Epithelial cell of umbilical artery (primary cell): ENCODE measurements around the gene CNTD1. TPM values are rescaled to one million over a fixed set of nuclear protein-coding genes. Genes with fewer than 3 reads are reported as not detected.

Experiments
- total RNA-seq: library from RNA; depleted of rRNA; stranded (reverse); fragments of >200 nt; gene quantifications from 2 replicates; pipeline ENCODE4 v1.2.3, GENCODE V29; 2014

The CNTD1 gene, protein sequence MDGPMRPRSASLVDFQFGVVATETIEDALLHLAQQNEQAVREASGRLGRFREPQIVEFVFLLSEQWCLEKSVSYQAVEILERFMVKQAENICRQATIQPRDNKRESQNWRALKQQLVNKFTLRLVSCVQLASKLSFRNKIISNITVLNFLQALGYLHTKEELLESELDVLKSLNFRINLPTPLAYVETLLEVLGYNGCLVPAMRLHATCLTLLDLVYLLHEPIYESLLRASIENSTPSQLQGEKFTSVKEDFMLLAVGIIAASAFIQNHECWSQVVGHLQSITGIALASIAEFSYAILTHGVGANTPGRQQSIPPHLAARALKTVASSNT
- 0.32 TPM in 1 of 2 replicates, not detected in the other for total RNA-seq

DNA sequence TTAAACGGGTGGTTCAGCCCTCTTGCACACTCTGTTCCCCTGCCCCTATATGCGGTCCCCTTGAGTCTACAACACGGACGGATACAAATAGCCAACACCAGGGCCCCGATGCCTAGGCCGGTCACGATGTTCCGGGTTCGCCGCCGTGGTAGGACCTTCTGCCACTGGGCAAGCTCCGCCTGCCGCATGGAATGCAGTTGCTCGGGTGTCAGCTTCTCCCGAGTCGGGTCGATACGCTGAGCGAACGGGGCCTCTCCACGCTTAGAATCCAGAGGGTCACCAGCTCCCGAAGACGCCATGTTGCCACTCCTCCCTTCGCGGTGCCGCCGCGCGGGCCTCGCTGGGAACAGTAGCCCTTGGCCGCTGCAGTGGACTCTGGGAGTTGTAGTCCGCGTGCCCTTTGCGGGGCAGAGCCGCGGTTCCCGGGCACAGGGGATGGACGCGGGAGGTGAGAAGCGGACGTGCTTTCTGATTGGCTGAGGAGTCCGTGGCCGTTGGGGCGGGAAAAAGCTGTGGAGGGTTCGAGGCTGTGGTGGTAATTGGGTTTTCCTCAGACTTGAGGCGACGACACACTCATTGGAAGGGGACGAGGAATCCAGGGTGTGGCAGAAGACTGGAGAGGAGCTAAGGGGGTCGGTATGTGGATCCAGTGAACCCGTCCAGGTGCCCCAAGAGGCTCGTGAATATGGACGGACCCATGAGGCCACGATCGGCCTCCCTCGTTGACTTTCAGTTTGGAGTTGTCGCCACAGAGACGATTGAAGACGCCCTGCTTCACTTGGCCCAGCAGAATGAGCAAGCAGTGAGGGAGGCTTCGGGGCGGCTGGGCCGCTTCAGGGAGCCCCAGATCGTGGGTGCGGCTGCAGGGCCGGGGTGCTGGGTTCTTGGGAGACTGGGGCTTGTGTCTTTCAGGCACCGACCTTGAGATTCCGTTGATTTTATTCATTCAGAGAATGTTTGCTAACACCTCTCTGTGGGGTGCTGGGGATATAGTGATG lies at the start of gene CNTD1, which contains the start of gene COA3:
CNTD1 (plus strand) TSS at position 479 of the 998 bp plus-strand sequence; CDS start at position 686, 207 bp downstream.
COA3 (minus strand) TSS at position 322 of the 998 bp plus-strand sequence; CDS start at position 299, 23 bp downstream.

DNA sequence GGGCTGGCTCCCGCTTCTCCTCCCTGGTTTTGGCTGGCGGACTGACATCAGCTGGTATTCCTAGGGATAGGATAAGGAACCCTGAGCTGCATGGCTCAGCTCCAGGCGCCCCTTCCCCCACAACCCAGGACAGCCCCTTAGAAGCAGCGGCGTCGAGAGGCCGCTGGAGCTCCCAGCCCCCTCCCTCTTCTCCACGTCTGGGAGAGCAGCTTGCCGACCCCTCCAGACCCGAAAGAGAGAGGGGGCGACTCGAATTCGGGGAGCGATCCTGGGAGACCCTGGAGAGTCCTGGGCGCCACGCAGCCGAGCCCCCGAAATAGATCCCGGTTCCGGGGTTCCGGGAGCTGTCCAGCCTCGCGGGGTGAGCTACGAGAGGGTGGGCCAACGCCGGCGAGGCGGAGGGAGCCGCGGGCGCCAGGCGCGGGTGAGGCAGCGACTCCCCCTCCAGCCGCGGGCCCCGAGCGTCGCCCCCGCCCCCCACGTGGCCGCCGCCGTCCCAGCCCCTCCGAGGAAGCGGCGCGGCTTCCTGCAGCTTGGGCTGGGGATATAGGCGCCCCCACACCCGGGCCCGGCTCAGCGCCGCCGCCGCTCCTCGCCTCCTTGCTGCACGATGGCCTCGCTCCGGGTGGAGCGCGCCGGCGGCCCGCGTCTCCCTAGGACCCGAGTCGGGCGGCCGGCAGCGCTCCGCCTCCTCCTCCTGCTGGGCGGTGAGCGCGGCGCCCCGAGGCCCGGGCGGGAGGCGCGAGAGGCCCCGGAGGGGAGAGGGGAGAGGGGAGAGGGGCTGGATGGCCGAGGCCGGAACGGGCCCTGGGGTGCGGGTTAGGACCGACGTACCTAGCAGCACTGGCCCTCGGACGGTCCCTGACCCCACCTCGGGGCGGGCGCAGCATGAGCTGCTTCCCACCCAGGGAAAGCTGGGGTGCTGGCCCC lies 37.7 kb upstream of the CNTD1 start, which contains the start of gene RAMP2:
RAMP2 (plus strand) TSS at position 576 of the 930 bp plus-strand sequence; CDS start at position 611, 35 bp downstream.

DNA sequence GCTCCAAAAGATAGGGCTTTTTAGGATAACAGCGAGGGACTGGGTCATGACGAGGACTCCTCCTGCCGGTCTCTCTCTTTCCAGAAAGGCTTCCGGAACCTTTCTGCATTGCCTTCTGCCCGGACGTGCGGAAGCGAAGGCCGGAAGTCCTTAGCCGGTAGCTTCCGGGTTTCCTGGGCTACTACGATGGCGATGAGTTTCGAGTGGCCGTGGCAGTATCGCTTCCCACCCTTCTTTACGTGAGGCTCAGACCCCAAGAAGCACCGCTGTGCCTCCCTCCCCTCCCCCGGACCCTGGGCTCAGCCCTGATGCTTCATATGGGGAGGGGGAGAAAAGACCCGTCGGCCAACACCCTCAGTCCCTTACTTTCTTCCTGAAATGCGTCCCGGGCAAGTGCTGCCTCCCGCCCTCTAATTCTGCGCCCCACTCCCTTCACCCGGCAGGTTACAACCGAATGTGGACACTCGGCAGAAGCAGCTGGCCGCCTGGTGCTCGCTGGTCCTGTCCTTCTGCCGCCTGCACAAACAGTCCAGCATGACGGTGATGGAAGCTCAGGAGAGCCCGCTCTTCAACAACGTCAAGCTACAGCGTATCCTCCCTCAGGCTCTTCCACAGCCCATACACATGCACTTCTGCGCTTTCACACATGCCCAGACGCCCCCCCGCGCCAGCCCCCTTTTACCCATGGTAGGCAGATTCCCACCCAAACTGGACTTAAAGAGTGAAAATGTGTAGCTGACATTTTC lies 25.2 kb upstream of the CNTD1 start, which contains the start of gene VPS25:
VPS25 (plus strand) TSS at position 160 of the 746 bp plus-strand sequence; CDS start at position 187, 27 bp downstream.

DNA sequence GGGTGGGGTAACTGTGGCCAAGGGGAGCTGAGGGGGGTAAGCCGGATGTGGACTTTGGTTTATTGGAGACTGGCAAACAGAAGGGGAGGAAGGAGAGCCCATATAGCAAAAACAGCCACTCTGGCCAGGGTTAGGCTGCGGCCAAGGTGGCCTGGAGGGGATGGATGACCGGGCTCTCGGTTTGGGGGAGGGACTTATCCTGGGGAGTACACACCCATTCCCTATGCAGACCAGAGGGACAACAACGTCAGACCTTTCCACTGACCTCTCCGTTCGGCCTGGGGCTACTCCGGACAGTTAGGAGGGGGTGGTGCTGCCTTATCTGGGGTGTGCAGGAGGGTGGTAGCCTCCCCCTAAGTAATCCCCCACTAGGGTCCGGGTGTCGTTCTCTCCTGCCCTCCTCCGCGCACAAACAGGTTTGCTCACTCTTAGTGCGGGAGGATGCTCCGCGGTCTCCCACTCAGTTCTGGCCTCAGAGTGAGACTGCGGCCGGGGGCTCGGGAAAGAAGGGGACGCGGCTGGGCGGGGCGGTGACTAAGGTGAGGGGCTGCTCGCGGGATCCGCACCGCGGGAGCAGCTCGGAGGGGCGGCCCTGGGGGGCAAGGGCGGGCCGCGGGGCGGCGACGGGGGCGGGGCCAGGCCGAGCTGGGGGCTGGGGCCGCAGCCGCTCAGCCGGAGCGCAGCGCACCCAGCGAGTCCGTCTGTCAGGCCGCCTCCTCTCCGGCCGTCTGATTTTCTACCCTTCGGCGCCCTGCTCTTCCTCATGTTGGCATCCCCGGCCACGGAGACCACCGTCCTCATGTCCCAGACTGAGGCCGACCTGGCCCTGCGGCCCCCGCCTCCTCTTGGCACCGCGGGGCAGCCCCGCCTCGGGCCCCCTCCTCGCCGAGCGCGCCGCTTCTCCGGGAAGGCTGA lies 18.5 kb upstream of the CNTD1 start, which contains the start of gene WNK4:
WNK4 (plus strand) TSS at position 675 of the 915 bp plus-strand sequence; CDS start at position 764, 89 bp downstream.

DNA sequence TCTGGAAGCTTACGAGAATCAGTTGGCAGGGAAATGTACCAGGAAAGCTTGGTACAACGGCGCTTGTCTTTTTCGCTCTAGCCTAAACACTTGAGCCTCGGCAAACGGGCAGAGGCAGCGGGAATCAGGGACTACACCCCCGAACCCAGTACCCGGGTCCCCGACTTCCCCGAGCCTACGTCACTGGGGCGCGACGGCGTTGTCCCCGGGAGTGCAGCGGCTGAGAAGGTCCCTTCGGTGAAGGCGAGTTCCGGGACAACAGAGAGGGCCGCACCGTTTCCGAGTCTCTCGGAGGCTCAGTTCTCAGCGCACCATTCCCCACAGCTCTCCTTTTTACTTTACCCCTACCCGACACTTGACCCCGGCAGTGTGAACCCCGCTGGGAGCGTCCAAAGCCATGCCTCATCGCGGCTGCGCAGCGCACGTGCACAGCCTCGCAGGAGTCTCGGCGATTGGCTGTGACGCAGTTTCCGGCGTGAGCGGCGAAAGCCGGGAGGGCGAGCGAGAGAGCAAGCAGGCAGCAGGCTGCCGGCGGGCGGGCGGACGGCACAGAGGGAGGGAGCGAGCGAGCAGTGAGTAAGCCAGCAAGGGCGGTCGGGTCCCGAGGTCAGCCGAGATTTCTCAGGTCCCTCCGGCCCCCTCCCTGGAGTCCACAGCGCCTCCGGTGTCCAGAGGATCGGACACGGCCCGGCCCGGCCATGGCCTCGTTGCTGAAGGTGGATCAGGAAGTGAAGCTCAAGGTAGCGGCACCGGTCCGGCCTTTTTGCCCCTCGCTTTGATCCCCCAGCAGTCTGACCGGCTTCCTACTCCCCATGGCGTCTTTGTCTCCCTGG lies 34.5 kb downstream of the CNTD1 start, which contains the start of gene PSME3:
PSME3 (plus strand) TSS at position 464 of the 833 bp plus-strand sequence; CDS start at position 699, 235 bp downstream.

DNA sequence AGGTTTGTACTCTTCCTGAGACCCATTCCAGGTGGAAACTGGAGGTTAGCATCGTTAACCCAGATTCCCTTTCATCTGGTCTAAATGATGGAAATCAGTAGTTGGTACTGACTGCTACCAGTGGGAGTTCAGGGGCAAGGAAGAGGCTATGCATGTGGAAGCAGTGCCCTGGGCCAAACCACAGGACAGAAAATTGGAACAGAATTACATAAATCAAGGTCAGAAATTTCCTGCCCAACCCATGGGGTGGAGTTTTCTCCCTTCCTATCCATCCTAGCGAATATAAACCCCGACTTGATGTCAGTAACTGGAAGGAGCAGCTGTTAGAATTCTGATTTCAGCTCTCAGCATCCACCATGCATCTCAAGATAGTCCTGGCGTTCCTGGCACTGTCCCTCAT lies 45.6 kb downstream of the CNTD1 start, which contains the start of gene AOC2:
AOC2 (plus strand) TSS at position 310 of the 400 bp plus-strand sequence; CDS start at position 357, 47 bp downstream.

DNA sequence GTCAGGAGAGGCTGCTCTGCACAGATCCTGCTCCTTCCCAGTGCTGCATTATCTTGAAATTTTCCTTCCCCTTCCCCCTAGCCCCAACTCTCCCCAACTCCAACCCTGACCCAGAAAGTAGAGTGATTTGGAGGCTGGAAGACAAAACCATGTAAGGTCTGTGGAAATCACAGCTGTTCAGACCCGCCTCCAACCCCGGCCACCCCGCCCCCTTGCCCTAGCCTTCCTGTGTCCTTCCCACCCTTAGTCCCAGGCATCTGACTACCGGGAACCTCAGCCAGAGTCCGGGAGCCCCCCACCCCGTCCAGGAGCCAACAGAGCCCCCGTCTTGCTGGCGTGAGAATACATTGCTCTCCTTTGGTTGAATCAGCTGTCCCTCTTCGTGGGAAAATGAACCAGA lies 52.3 kb downstream of the CNTD1 start, which contains the start of gene AOC3:
AOC3 (plus strand) TSS at position 246 of the 400 bp plus-strand sequence; CDS start at position 391, 145 bp downstream.

Other genes with a start within 250 kb of the CNTD1 start
- 0.15 and 0.65 TPM in 2 replicates for gene HSD17B1, start 245.9 kb upstream of the CNTD1 start, total RNA-seq
- 8.4 and 9.7 TPM in 2 replicates for gene COASY, start 236.7 kb upstream of the CNTD1 start, total RNA-seq
- 29.2 and 34.3 TPM in 2 replicates for gene MLX, start 231.8 kb upstream of the CNTD1 start, total RNA-seq
- gene PSMC3IP, start 221.1 kb upstream of the CNTD1 start, total RNA-seq: 6.8 and 15.2 TPM in 2 replicates
- gene RETREG3, start 189.5 kb upstream of the CNTD1 start, total RNA-seq: 62.4 and 64.1 TPM in 2 replicates
- 19.5 and 26.3 TPM in 2 replicates for gene TUBG1, start 189.2 kb upstream of the CNTD1 start, total RNA-seq
- gene TUBG2, start 139.6 kb upstream of the CNTD1 start, total RNA-seq: 2.6 and 4.1 TPM in 2 replicates
- gene PLEKHH3, start 121.9 kb upstream of the CNTD1 start, total RNA-seq: 7.9 and 8.4 TPM in 2 replicates
- 0.65 and 2.3 TPM in 2 replicates for gene CCR10, start 117.0 kb upstream of the CNTD1 start, total RNA-seq
- 2.6 and 11.2 TPM in 2 replicates for gene CNTNAP1, start 116.3 kb upstream of the CNTD1 start, total RNA-seq
- 5.8 and 14.0 TPM in 2 replicates for gene EZH1, start 53.8 kb upstream of the CNTD1 start, total RNA-seq
- gene RAMP2, start 37.6 kb upstream of the CNTD1 start, total RNA-seq: 1.9 and 5.2 TPM in 2 replicates
- gene VPS25, start 25.4 kb upstream of the CNTD1 start, total RNA-seq: 61.4 and 62.2 TPM in 2 replicates
- 0.32 and 0.76 TPM in 2 replicates for gene WNK4, start 18.3 kb upstream of the CNTD1 start, total RNA-seq
- gene COA3, start 157 bp upstream of the CNTD1 start, total RNA-seq: 88.4 and 101 TPM in 2 replicates
- gene BECN1, start 25.4 kb downstream of the CNTD1 start, total RNA-seq: 127 and 198 TPM in 2 replicates
- gene PSME3, start 34.5 kb downstream of the CNTD1 start, total RNA-seq: 91.3 and 127 TPM in 2 replicates
- 0.32 and 0.46 TPM in 2 replicates for gene AOC2, start 45.7 kb downstream of the CNTD1 start, total RNA-seq
- under 0.01 and 0.15 TPM in 2 replicates for gene AOC3, start 52.3 kb downstream of the CNTD1 start, total RNA-seq
- not detected in 2 replicates for gene G6PC1, start 101.9 kb downstream of the CNTD1 start, total RNA-seq
- 25.7 and 34.2 TPM in 2 replicates for gene AARSD1, start 165.6 kb downstream of the CNTD1 start, total RNA-seq
- gene PTGES3L, start 181.2 kb downstream of the CNTD1 start, total RNA-seq: 0.65 TPM in 1 of 2 replicates, not detected in the other
- gene RUNDC1, start 181.7 kb downstream of the CNTD1 start, total RNA-seq: 8.8 and 12.6 TPM in 2 replicates
- 928 and 1,618 TPM in 2 replicates for gene RPL27, start 199.6 kb downstream of the CNTD1 start, total RNA-seq
- gene IFI35, start 207.9 kb downstream of the CNTD1 start, total RNA-seq: 15.3 and 91.0 TPM in 2 replicates
- gene VAT1, start 223.5 kb downstream of the CNTD1 start, total RNA-seq: 160 and 194 TPM in 2 replicates
- under 0.01 and 0.46 TPM in 2 replicates for gene RND2, start 226.4 kb downstream of the CNTD1 start, total RNA-seq